GM21367 (cell line): ENCODE measurements around the gene CEBPB.
"Not testable (repeated sequence)": the region's sequence is repeated elsewhere in the genome, so short reads cannot be mapped to it uniquely, and the experiment has no call there.

Experiments
- ATAC-seq: cut with Tn5 transposase; IDR thresholded peaks from one replicate; pipeline ENCODE4 v1.9.1; 2021; ENCODE audit not compliant: unreplicated experiment

Gene CEBPB

DNA sequence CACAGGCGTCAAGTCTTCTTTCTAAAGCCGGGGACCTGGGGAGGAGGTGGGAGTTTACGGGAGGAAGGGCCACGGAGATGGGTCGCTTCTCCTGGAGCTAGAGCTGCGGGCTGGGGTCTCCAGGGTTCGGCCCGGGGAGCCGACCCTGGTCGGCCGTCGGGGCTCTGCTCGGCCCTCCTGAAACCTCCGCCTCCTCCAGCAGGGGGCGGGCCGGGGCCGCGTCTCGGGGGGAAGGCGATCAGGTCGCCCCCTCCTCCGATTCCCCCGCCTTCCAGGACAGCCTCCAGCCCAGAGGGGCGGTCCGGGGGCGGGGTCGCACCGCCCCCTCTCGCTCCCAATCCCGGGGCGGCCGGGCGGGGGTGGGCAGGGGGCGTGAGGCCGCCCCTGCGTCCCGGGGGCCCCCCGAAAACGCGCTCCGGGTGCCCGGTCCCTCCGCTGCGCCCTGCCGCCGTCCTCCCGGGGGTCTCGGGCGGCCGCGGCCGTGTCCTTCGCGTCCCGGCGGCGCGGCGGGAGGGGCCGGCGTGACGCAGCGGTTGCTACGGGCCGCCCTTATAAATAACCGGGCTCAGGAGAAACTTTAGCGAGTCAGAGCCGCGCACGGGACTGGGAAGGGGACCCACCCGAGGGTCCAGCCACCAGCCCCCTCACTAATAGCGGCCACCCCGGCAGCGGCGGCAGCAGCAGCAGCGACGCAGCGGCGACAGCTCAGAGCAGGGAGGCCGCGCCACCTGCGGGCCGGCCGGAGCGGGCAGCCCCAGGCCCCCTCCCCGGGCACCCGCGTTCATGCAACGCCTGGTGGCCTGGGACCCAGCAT is at the start of gene CEBPB:
TSS of gene CEBPB (plus strand) at position 580 of the 814 bp plus-strand sequence. CDS start at position 784, 204 bp downstream.
- no peak for ATAC-seq

GRCh38 chr20:50141018-50141675 is 49.5 kb upstream of the CEBPB start:
- ATAC-seq: no peak

DNA sequence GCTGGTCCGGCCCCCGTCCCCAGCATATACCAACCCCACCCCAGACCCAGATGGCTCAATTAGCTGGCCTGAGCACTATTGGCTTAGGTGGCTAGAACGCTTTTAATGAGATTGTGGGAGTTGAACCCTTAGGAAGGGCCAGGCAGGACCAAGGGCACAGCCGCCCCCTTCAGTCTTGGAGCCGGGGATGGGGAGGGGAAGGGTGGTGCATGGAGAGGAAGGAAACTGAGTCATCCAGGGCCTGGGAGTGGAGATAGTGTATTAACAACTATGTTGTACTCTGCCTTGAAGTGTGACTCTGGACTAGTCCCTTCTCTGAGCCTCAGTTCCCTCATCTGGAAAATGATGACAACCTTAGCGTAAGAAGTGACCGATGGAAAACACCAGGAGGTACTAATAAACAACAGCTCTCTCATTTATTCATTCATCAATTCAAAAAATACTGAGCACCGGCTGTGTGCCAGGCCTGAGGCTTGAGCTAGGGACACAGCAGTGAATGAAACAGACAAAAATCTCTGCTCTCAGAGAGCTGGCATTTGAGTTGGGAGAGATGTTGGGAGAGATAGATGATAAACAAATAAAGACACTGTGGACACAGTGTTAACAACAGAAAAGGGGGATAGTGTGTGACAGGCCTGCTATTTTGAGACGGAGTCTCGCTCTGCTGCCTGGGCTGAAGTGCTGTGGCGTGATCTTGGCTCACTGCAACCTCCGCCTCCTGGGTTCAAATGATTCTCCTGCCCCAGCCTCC is 48.6 kb upstream of the CEBPB start:
- ATAC-seq: no peak

- ATAC-seq: no peak
Measured at GRCh38 chr20:50142812-50143211, 47.8 kb upstream of the CEBPB start.

- no peak for ATAC-seq
Measured at GRCh38 chr20:50144362-50144761, 46.3 kb upstream of the CEBPB start.

GRCh38 chr20:50145566-50145965 is 45.1 kb upstream of the CEBPB start:
- ATAC-seq: no peak

DNA sequence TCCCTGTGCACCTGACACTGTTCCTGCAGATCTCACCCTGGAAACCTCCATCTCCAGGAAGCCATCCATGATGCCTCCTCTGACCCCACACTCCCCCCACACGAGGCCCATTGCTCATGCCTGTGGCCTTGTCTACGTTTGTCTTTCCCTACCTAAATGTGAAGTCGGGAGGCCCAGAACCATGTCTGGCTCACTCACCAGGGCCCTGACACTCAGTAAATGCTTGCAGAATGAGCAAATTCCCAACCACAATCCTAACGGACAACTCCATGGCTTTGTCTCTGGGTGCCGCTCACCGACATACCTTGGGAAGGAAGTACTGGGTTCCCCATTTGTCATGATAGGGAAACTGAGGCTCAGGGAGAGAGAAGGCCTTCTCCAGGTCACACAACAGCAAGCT is 44.4 kb upstream of the CEBPB start:
- no peak for ATAC-seq

DNA sequence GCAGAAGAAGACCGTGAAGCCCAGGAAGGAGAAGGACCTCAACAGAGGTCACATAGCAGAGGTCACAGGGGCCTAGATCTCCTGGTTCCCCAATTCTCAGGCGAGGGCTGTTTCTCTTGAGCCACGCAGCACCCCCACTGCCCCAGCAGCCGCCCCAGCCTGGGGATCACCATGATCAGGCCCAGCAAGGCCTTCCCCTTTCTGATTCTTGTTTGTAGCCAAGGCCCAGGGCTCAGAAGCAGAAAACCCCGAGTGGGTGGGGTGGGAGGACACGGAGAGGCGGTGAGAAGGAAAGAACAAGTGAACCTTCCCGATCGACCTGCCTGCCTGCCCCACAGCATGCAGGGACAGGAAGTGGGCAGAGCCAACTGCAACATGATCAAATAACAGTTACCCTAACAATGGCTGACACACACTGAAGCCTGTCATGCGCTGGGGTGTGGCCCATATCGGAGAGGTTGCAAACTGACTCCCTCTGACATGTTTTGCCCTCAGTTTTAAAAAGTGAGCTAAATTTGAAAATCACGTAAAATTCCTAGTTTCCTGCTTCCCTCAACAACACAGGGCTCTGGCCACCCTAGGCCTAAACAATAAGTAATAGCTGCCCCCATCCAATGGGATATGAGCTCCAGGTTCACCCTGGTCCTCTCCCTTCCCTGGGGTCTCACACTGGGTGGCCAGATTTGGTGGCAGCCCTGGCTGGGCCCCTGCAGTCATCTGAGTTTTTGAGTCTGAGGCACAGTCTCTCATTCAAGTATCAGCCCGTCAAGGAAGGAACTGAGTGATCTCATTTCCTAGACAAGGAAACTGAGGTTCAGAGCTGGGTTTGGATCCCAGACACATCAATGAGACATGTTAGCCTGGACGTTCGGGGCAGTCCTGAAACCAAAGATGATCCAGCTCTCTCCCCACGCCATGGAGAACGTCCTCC is 43.6 kb upstream of the CEBPB start:
- ATAC-seq: peak; percentile 52

DNA sequence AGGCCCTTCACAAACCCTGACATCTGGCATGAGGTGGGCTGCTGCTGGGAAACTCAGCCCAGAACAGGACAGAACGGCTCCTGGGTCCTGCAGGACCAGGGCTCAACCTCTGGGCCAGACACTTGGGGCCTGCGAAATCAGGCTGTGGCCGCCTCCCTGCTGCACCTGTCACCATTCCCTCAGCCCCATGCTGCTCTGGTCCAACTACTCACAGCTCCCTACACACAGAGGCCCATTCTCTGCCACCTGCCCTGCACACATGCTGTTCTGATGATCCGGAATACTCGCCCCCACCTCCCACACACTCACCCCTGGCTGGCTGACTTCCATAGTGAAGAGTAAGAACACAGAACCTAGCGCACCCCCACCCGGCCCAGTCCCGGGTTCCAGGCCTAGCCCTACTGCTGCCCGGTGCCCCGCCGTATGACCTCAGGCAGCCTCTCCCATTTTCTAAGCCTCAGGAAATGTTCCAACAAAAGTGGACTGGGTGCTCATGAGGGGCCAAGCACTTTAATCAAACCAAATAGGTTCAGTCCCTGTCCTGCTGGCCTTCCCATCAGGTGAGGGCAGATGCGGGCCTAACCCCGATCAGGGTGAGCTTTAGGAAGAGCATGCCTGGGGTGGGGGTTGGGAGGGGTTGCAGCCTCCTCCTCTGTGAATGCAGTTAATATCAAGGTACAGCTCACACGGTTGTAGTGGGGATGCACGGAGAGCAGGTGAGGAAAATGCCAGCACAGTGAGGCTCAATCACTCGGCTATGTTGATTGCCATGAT is 41.0 kb upstream of the CEBPB start:
- ATAC-seq: no peak

DNA sequence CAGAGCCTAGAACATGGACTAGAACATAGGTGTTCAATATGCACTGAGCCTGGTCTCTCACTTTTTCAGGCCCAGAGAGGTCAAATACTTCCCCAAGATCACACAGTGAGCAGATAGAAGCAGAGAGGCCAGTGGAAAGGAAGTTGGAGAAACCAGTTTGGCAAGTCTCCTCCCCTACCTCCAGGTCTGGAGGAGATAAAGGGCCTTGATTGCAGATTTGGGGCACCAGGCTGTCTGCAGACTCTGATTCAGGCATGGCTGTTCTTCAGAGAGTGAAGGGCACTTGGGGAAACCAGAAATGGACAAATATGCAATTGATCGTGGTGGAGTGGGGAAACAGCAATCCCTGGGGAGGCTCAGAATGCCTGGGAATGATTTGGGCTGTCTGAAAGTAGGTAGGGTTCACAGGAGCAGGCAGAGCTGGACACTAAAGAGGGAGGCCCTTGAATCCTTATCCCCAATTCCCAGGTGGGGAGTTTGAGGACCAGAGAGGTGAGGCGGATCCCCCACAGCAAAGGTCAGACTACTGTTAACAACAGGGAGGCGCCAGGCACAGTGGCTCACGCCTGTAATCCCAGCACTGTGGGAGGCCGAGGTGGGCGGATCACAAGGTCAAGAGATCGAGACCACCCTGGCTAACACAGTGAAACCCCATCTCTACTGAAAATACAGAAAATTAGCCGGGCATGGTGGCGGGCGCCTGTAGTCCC is 39.4 kb upstream of the CEBPB start:
- no peak for ATAC-seq

GRCh38 chr20:50152394-50153152 is 38.1 kb upstream of the CEBPB start:
- no peak for ATAC-seq

- ATAC-seq: no peak
Measured at GRCh38 chr20:50153153-50153499, 37.5 kb upstream of the CEBPB start.

DNA sequence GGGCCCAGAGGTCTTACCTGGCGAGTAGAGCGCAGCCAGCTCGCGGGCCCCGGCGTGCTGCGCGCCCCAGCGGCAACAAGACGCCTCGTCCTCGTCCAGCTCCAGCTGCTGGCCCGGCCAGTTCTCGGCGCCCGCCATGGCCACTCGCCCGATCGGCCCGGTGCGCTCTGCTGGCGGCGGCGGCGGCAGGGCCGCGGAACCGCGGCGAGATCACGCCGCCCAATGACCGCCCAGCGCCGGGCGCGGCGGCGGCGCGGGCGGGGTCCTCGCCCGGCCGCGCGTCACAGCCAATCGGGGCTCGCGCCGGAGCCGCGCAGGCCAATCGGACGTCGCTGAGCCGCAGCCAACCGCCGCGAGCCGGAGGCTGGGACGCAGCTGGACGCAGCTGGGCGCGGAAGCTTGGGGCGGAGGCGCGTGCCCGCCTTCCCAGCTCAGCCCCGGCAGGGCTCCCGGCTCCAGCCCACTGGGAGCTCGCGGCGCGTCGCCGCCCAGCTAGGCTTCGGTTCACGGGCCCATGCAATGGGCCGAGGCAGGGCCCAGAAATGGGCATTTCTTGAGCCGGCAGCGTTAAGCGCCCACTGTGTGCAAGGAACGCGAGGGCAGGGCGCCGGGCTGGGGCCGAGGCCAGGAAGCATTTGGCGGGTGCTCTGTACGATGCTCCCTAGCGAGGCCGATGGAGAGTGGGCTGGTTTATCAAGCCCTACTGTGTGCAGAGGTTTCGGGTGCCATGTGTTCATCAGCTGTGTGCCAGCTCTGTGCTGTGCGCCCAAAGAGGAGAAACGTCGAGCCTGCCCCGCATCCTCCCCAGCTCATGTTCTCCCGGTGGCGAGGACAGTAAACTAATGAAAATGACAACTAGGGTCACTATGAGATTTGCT is 36.9 kb upstream of the CEBPB start, which contains the start of gene PEDS1:
TSS of gene PEDS1 (minus strand) at position 224 of the 878 bp plus-strand sequence. CDS start at position 138, 86 bp downstream.
- ATAC-seq: peak; percentile 93

GRCh38 chr20:50161494-50161893 is 29.1 kb upstream of the CEBPB start:
- ATAC-seq: not testable (repeated sequence)

DNA sequence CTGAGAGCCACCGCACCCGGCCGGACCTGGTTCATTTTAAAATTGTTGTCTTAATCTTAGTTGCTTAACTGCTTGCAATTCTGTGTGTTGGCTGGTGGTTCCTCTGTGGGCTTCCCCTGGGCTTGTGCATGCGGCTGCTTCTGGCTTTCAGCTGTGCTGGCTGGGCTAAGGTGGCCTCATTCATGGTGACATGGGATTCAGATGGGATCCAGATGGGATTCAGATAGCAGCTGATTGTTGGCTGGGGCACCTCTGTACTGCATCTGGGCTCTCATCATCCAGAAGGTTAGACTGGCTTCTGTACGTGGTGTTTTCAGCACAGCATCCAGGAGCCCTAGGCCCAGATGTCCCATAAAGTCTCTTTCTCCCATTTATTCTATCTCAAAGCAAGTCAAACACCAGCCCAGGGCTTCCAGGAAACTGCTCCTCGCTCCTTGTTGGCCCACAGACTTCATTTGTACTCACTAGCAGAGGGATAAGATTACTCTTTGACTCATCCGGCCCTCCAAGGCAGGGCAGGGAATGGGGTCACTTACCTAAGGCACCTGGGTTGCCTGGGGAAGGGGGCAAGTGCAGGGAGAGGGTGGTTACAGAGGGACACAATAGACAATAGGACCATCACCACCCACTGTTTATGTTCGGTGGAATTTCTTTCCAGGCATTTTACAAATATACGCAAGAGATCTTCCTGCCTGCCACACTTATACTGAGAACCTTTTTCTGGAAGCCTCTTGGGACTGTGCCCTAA is 26.9 kb upstream of the CEBPB start:
- no peak for ATAC-seq

DNA sequence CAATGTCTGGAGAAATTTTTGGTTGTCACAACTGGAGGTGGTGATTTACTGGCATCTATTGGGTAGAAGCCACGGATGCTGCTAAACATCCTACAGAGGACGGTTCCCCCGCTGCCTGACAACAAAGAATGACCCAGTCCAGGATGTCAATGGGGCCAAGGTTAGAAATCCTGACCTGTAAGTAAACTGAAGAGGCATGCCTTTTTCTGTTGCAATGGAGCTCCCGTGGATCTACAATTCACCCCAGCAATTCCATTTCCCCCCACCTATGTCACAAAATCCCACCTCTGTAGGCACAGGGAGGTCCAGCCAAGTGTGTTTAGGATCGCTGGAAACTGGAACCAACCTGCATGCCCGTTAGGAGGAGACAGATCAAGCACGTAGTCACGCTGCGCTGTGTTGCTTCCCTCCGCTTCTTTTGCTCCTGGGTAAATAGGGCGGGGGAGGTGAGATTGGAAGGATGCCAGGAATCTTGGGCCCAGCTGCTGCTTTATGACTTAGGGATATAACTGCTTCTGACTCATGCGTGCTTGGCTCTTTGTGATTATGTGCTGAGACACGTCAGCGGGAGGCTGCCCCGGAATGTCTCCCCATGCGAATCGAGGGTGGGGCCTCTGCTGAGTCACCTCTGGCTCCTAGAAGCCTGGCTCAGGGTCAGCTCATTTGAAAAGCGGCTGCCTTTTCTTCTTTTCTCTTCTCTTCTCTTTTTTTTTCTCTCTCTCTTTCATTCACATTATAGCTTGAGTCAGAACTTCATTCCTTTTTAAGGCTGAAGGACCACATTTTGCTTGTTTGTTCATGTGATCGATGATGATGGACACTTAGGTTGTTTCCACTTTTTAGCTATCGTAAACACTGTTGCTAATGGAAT is 24.7 kb upstream of the CEBPB start:
- ATAC-seq: peak; percentile 85
